ENCODE measurements around the gene ST8SIA5.

- TF ChIP-seq SLC30A9 (CRISPR knock-in tag; IDR thresholded peaks at IDR 0.05) (no peak), REST (IDR thresholded peaks at IDR 0.05; ENCODE audit: borderline replicate concordance) (no peak), REST (CRISPR knock-in tag; IDR thresholded peaks at IDR 0.05; ENCODE audit: low read depth) (no peak), FOS (IDR thresholded peaks at IDR 0.05; ENCODE audit: extremely low read depth, insufficient read length) (no peak), E2F1 (CRISPR knock-in tag; IDR thresholded peaks at IDR 0.05) (no peak), ZNF121 (CRISPR knock-in tag; conservative IDR thresholded peaks at IDR 0.05) (no peak)
- TF ChIP-seq, protein P1, sequence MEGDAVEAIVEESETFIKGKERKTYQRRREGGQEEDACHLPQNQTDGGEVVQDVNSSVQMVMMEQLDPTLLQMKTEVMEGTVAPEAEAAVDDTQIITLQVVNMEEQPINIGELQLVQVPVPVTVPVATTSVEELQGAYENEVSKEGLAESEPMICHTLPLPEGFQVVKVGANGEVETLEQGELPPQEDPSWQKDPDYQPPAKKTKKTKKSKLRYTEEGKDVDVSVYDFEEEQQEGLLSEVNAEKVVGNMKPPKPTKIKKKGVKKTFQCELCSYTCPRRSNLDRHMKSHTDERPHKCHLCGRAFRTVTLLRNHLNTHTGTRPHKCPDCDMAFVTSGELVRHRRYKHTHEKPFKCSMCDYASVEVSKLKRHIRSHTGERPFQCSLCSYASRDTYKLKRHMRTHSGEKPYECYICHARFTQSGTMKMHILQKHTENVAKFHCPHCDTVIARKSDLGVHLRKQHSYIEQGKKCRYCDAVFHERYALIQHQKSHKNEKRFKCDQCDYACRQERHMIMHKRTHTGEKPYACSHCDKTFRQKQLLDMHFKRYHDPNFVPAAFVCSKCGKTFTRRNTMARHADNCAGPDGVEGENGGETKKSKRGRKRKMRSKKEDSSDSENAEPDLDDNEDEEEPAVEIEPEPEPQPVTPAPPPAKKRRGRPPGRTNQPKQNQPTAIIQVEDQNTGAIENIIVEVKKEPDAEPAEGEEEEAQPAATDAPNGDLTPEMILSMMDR (IDR thresholded peaks at IDR 0.05 in 2 of 3, conservative IDR thresholded peaks at IDR 0.05 in 1 of 3; ENCODE audit: insufficient read depth in 2 of 3, low read depth in 1 of 3, low read length in 3 of 3) = no peak
Observed at GRCh38 chr18:46718501-46719341, 38.1 kb downstream of the ST8SIA5 start.
